K562 (cell line): Measurements from ENCODE around the gene LRRIQ1. TPM values are rescaled to one million over a fixed set of nuclear protein-coding genes. Genes with fewer than 3 reads are reported as not detected.

ENCODE experiments used
- ATAC-seq: fragments of 200-7000 bp; cut with Tn5 transposase; 3 replicates; pipeline ENCODE4 v1.9.1; 2020; ENCODE audit warnings: moderate library complexity
- BruUV-seq: library from RNA; stranded (reverse); fragments of 400-500 nt; replicated peaks from 2 replicates; lab custom pipeline; 2021; lab: Mats Ljungman, UMichigan
- CTCF ChIA-PET: fragments of 300-600 bp; formaldehyde crosslinking; extraction: SDS; loops from one replicate; lab custom pipeline; 2021; ENCODE audit warnings: low intra/inter-chr PET ratio; lab: Yijun Ruan, JAX
- POLR2A ChIA-PET: fragments of 300-600, 350-650 bp; sonication (Branson Sonifier 250); formaldehyde crosslinking; extraction: SDS; loops from one replicate; lab custom pipeline; 2021; ENCODE audit warnings: antibody characterized with exemption, inconsistent platforms; lab: Yijun Ruan, JAX
- DNase-seq, 4 experiments: peaks; one replicate each; pipeline versions ENCODE4 v3.0.0 to v3.0.0-alpha.2; 2011 to 2018; ENCODE audit warnings: low spot score in 3 of 4, mixed read lengths in 3 of 4; ENCODE audit errors: extremely low read depth in 1 of 4
- FAIRE-seq: peaks from 2 replicates; lab custom pipeline; 2011; peaks lifted over from hg19 to GRCh38; lab: Jason Lieb, UNC
- H2AFZ ChIP-seq: 2 replicates; pipeline ENCODE4 v1.6.0; 2011; ENCODE audit warnings: low read depth, low read length, control low read depth, inconsistent platforms
- H3K27ac ChIP-seq: fragments of 200-600 bp; 3 replicates; pipeline ENCODE4 v1.8.0; 2011; ENCODE audit warnings: low read depth, mild to moderate bottlenecking, control low read depth, inconsistent platforms, low read length, moderate library complexity, mixed read lengths; ENCODE audit errors: extremely low read depth
- H3K27me3 ChIP-seq, 2 experiments: fragments of 300-600 bp in 1 of 2; 2 replicates in 1 of 2; 3 replicates in 1 of 2; pipeline versions ENCODE4 v1.6.0 to v1.8.0; 2011; ENCODE audit warnings: inconsistent platforms in 2 of 2, low read length in 2 of 2, mild to moderate bottlenecking in 1 of 2, mixed read lengths in 1 of 2, moderate library complexity in 1 of 2; ENCODE audit not compliant: control insufficient read depth in 2 of 2, insufficient read depth in 2 of 2
- H3K36me3 ChIP-seq: fragments of 300-600 bp; 3 replicates; pipeline ENCODE4 v1.8.0; 2011; ENCODE audit warnings: mild to moderate bottlenecking, low read length, inconsistent platforms; ENCODE audit not compliant: control insufficient read depth, insufficient read depth
- H3K4me1 ChIP-seq, 2 experiments: fragments of 200-600 bp in 1 of 2; replicated peaks in 1 of 2; 2 replicates in 1 of 2; 3 replicates in 1 of 2; pipeline versions ENCODE4 v1.5.1 to v1.8.0; 2011; ENCODE audit warnings: inconsistent platforms in 2 of 2, low read length in 2 of 2, mild to moderate bottlenecking in 1 of 2, mixed read lengths in 1 of 2, moderate library complexity in 1 of 2; ENCODE audit not compliant: control insufficient read depth in 2 of 2, insufficient read depth in 2 of 2
- H3K4me2 ChIP-seq: 2 replicates; pipeline ENCODE4 v1.6.1; 2011; ENCODE audit warnings: low read length, control low read depth, inconsistent platforms, mixed read lengths; ENCODE audit not compliant: insufficient read depth
- H3K4me3 ChIP-seq: fragments of 200-600 bp; sonication (generic), shearing (Covaris generic); 2 replicates; pipeline ENCODE4 v1.5.1; 2016; ENCODE audit warnings: control low read depth, inconsistent platforms
- H3K79me2 ChIP-seq: fragments of 200-600 bp; 3 replicates; pipeline ENCODE4 v1.8.0; 2011; ENCODE audit warnings: low read length, inconsistent platforms; ENCODE audit not compliant: control insufficient read depth, insufficient read depth
- H3K9ac ChIP-seq, 2 experiments: 2 replicates each; pipeline versions ENCODE4 v1.6.0 to v1.6.1; 2011; ENCODE audit warnings: low read depth in 2 of 2, low read length in 2 of 2, control low read depth in 1 of 2, inconsistent platforms in 1 of 2, mild to moderate bottlenecking in 1 of 2, mixed read lengths in 1 of 2; ENCODE audit not compliant: insufficient read depth in 1 of 2
- H3K9me1 ChIP-seq: one replicate; pipeline ENCODE4 v1.6.0; 2011; ENCODE audit warnings: inconsistent platforms, mild to moderate bottlenecking, low read length, moderate library complexity; ENCODE audit not compliant: control insufficient read depth, insufficient read depth
- H3K9me3 ChIP-seq: replicated peaks from 2 replicates; pipeline ENCODE4 v1.5.1; 2011; ENCODE audit warnings: low read depth, low read length, inconsistent platforms; ENCODE audit not compliant: control insufficient read depth, insufficient read depth
- H4K20me1 ChIP-seq: replicated peaks from 2 replicates; pipeline ENCODE4 v1.6.1; 2011; ENCODE audit warnings: low read length, inconsistent platforms, mixed read lengths; ENCODE audit not compliant: control insufficient read depth, insufficient read depth
- AFF4 ChIP-seq: sonication (generic); formaldehyde crosslinking; IDR thresholded peaks from 2 replicates; pipeline ENCODE4 v1.8.0; 2023; ENCODE audit warnings: mild to moderate bottlenecking, missing genetic modification reagents
- ARID3B ChIP-seq: fragments of 250-450 bp; sonication (Bioruptor Pico); IDR thresholded peaks from 2 replicates; pipeline ENCODE4 v1.4.0; 2020; ENCODE audit warnings: borderline replicate concordance
- ETV6 ChIP-seq, 3 experiments: fragments of 150-350 bp in 1 of 3; sonication (generic) in 1 of 3; formaldehyde crosslinking in 1 of 3; IDR thresholded peaks; 2 replicates each; pipeline versions ENCODE4 v1.6.1 to v1.8.0; 2014 to 2022; ENCODE audit warnings: borderline replicate concordance in 2 of 3, low read depth in 2 of 3, antibody characterized with exemption in 1 of 3, low read length in 1 of 3, mild to moderate bottlenecking in 1 of 3, missing genetic modification reagents in 1 of 3
- GMEB1 ChIP-seq: fragments of 250-450 bp; sonication (Bioruptor Pico); IDR thresholded peaks from 2 replicates; pipeline ENCODE4 v1.4.0; 2020; ENCODE audit warnings: mild to moderate bottlenecking
- HOMEZ ChIP-seq: fragments of 250-450 bp; sonication (Bioruptor Pico); IDR thresholded peaks from 2 replicates; pipeline ENCODE4 v1.4.0; 2020; ENCODE audit warnings: mild to moderate bottlenecking, moderate library complexity
- MYC ChIP-seq, 2 experiments: fragments of 250-450 bp in 1 of 2; sonication (Bioruptor Pico) in 1 of 2; IDR thresholded peaks; 2 replicates each; pipeline versions ENCODE4 v1.5.1 to v1.6.1; 2012 to 2021; ENCODE audit warnings: low read depth in 2 of 2, borderline replicate concordance in 1 of 2, improper control_type of control experiment in 1 of 2, low read length in 1 of 2, mild to moderate bottlenecking in 1 of 2, moderate library complexity in 1 of 2
- NR0B1 ChIP-seq: fragments of 450-650 bp; IDR thresholded peaks from one replicate; pipeline ENCODE4 v1.6.1; 2018; ENCODE audit warnings: mild to moderate bottlenecking, moderate library complexity; ENCODE audit not compliant: partially characterized antibody
- RBM22 ChIP-seq: fragments of 200-400 bp; formaldehyde crosslinking; IDR thresholded peaks from 2 replicates; pipeline ENCODE4 v1.6.1; 2018; ENCODE audit warnings: low read length, low read depth; ENCODE audit not compliant: poor library complexity, severe bottlenecking
- SUPT5H ChIP-seq: fragments of 450-650 bp; IDR thresholded peaks from 2 replicates; pipeline ENCODE4 v1.6.1; 2016
- ZKSCAN8 ChIP-seq: fragments of 200-800 bp; sonication (Bioruptor generic); IDR thresholded peaks from 2 replicates; pipeline ENCODE4 v1.6.1; 2016; ENCODE audit warnings: missing genetic modification characterization, missing compliant biosample characterization
- ZNF282 ChIP-seq: sonication (generic); formaldehyde crosslinking; IDR thresholded peaks from 2 replicates; pipeline ENCODE4 v1.8.1; 2023; ENCODE audit warnings: missing genetic modification reagents
- WGBS: fragments of 100-300 bp; shearing (Covaris generic); methylation state at CpG from one replicate; pipeline ENCODE4 v1.1.6; 2016; ENCODE audit warnings: low coverage, mixed read lengths; ENCODE audit not compliant: insufficient coverage; ENCODE audit errors: missing lambda C conversion rate; 5-methylcytosine and 5-hydroxymethylcytosine counted together
- in situ Hi-C: fragments of 300-500 bp; cut with MboI; formaldehyde crosslinking; loops from 4 replicates; pipeline ENCODE4 v1.15.0; 2018; ENCODE audit warnings: inconsistent platforms, mixed read lengths
- intact Hi-C: fragments of 100-400 bp; cut with micrococcal nuclease; formaldehyde crosslinking; loops from 2 replicates; pipeline ENCODE4 v1.14.2; 2022
- polyA plus RNA-seq, 8 experiments: library from polyadenylated mRNA; depleted of rRNA in 4 of 8; stranded (reverse) in 5 of 8; unstranded in 3 of 8; fragments of >200 nt; fragmentation: Nextera tagmentation in 2 of 8; fragmentation: Illumina TruSeq in 1 of 8; extraction: Ambion mirVana in 2 of 8; extraction: Trizol in 1 of 8; gene quantifications; 2 replicates each; pipeline versions ENCODE4 v1.2.1 to v1.2.3, GENCODE V29; 2011 to 2014; ENCODE audit warnings: inconsistent platforms in 1 of 8, missing spikeins in 1 of 8
- total RNA-seq, 7 experiments: library from RNA; depleted of rRNA in 6 of 7; stranded (reverse); fragments of >200 nt in 6 of 7; fragmentation: Illumina TruSeq in 2 of 7; extraction: Trizol in 2 of 7; gene quantifications; 2 replicates each; pipeline versions ENCODE4 v1.2.1 to v1.2.3, GENCODE V29; 2011 to 2021; ENCODE audit warnings: low replicate concordance in 1 of 7

The LRRIQ1 gene
- total and polyA plus RNA-seq, 9 of the 15 experiments (the other 6 are each of a cell fraction or from before 2014, with no cell fraction given) = not detected

GRCh38 chr12:85266356-85266755, 230.2 kb downstream of the LRRIQ1 start:
- no peak for ATAC-seq
- no peak overlapping the region for H3K4me3 ChIP-seq
- 2% methylated on average over 4 of the region's 4 CpGs for WGBS
- no peak overlapping the region for H2AFZ ChIP-seq
- H3K9ac ChIP-seq = no peak overlapping the region
- H3K27ac ChIP-seq = no peak overlapping the region
- in situ Hi-C loops (no loop called here), intact Hi-C loops (no loop called here)
- no peak for FAIRE-seq
- no TSS peak for BruUV-seq
- DNase-seq = no peak
- no peaks in the 10 kb centered on the region for H3K9me1 ChIP-seq
- ChIA-PET POLR2A (no interaction called here), CTCF (no interaction called here)
- no peaks in the 10 kb centered on the region for H3K27me3 ChIP-seq
- H4K20me1 ChIP-seq = no peaks in the 10 kb centered on the region
- H3K36me3 ChIP-seq = no peaks in the 10 kb centered on the region
- no peak overlapping the region for H3K4me2 ChIP-seq
- no peaks in the 10 kb centered on the region for H3K79me2 ChIP-seq
- no peaks in the 10 kb centered on the region for H3K4me1 ChIP-seq
- H3K9me3 ChIP-seq = peaks cover 3% of the 10 kb centered on the region; the same call in 1 of the 2 replicates
- TF ChIP-seq GMEB1 (no peak), RBM22 (no peak), NR0B1 (no peak), AFF4 (CRISPR knock-in tag) (no peak), HOMEZ (CRISPR knock-in tag) (no peak), ETV6 (IDR thresholded peaks at IDR 0.05; ENCODE audit: borderline replicate concordance in 1 of 2, low read depth in 2 of 2, low read length in 1 of 2) (no peak), ETV6 (CRISPR knock-in tag; IDR thresholded peaks at IDR 0.05; ENCODE audit: borderline replicate concordance) (no peak), ZKSCAN8 (no peak), ARID3B (CRISPR knock-in tag) (no peak), MYC (IDR thresholded peaks at IDR 0.05; ENCODE audit: low read depth, low read length) (no peak), MYC (CRISPR knock-in tag; IDR thresholded peaks at IDR 0.05; ENCODE audit: borderline replicate concordance, low read depth) (no peak), ZNF282 (CRISPR knock-in tag) (no peak), SUPT5H (no peak)
